Esophagus squamous epithelium (tissue), 4 donors: Measurements from ENCODE around the gene EFHC1.

ENCODE experiments used
- POLR2A ChIP-seq, 4 donors: fragments of 450-650 bp; IDR thresholded peaks; one replicate each; pipeline ENCODE4 v1.6.1; 2017; ENCODE audit warnings: antibody characterized with exemption in 4 of 4, mild to moderate bottlenecking in 4 of 4, moderate library complexity in 3 of 4
- TF ChIP-seq, protein P1 (sequence below), 6 experiments: fragments of 450-650 bp in 4 of 6; fragments of 200-600 bp in 2 of 6; sonication (generic) in 2 of 6; IDR thresholded peaks; one replicate each; pipeline ENCODE4 v1.5.1; 2016 to 2019; ENCODE audit warnings: antibody characterized with exemption in 6 of 6, mild to moderate bottlenecking in 4 of 6, moderate library complexity in 4 of 6

DNA sequence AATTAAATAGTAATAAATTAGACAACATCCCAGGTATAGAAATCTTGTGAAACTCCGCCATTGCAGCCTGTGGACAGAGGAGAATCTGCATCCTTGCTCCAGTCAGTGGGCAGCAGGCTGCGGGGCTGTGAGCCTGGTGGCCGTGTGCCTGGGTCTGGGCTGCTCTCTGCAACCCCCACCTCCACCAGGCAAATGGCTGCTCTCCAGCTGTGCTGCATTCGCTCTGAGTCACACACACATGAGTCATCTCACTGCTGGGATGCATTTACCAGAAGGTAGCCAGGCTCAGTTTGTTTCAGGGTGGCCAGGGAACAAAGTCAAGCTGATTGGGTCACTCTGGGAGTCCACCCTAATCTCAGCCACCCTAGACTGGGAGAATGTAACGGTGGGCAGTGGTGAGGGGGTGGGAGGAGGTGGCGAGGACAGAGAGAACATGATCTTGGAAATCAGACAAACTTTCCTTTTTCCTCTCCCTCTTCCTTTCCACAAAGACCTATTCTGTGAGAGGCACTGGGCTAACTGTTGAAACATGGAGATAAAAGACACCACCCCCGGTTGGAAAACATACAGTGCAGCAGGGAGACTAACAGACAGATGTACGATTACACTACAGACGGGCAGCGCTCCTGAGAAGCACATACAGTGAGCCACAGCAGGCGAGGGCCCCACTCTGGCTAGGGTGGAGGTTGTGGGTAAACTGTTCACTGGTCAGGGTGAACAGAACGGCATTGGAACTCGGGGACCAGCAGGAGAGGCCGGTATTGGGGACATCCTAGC is 97.5 kb downstream of the EFHC1 start:
- TF ChIP-seq, protein P1, sequence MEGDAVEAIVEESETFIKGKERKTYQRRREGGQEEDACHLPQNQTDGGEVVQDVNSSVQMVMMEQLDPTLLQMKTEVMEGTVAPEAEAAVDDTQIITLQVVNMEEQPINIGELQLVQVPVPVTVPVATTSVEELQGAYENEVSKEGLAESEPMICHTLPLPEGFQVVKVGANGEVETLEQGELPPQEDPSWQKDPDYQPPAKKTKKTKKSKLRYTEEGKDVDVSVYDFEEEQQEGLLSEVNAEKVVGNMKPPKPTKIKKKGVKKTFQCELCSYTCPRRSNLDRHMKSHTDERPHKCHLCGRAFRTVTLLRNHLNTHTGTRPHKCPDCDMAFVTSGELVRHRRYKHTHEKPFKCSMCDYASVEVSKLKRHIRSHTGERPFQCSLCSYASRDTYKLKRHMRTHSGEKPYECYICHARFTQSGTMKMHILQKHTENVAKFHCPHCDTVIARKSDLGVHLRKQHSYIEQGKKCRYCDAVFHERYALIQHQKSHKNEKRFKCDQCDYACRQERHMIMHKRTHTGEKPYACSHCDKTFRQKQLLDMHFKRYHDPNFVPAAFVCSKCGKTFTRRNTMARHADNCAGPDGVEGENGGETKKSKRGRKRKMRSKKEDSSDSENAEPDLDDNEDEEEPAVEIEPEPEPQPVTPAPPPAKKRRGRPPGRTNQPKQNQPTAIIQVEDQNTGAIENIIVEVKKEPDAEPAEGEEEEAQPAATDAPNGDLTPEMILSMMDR (IDR thresholded peaks at IDR 0.05) = no peak
- TF ChIP-seq POLR2A (IDR thresholded peaks at IDR 0.05) = peak in 1 of 4 donors; percentile 17
